Panc1 (cell line): ENCODE results near the gene USP9X.

Experiments used
- TF ChIP-seq, protein P1 (sequence below): fragments of 450-650 bp; IDR thresholded peaks from 2 replicates; pipeline ENCODE4 v1.5.1; 2017; ENCODE audit warnings: mild to moderate bottlenecking
- TF ChIP-seq, protein P2 (sequence below), 2 experiments: IDR thresholded peaks; 2 replicates each; pipeline ENCODE4 v1.6.1; 2011 to 2012; ENCODE audit warnings: low read depth in 2 of 2, control low read depth in 1 of 2, low read length in 1 of 2, mild to moderate bottlenecking in 1 of 2, moderate library complexity in 1 of 2; ENCODE audit not compliant: insufficient read depth in 1 of 2

GRCh38 chrX:41257801-41258200 is 172.6 kb downstream of the USP9X start:
- TF ChIP-seq, protein P1, sequence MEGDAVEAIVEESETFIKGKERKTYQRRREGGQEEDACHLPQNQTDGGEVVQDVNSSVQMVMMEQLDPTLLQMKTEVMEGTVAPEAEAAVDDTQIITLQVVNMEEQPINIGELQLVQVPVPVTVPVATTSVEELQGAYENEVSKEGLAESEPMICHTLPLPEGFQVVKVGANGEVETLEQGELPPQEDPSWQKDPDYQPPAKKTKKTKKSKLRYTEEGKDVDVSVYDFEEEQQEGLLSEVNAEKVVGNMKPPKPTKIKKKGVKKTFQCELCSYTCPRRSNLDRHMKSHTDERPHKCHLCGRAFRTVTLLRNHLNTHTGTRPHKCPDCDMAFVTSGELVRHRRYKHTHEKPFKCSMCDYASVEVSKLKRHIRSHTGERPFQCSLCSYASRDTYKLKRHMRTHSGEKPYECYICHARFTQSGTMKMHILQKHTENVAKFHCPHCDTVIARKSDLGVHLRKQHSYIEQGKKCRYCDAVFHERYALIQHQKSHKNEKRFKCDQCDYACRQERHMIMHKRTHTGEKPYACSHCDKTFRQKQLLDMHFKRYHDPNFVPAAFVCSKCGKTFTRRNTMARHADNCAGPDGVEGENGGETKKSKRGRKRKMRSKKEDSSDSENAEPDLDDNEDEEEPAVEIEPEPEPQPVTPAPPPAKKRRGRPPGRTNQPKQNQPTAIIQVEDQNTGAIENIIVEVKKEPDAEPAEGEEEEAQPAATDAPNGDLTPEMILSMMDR = no peak
- TF ChIP-seq, protein P2, sequence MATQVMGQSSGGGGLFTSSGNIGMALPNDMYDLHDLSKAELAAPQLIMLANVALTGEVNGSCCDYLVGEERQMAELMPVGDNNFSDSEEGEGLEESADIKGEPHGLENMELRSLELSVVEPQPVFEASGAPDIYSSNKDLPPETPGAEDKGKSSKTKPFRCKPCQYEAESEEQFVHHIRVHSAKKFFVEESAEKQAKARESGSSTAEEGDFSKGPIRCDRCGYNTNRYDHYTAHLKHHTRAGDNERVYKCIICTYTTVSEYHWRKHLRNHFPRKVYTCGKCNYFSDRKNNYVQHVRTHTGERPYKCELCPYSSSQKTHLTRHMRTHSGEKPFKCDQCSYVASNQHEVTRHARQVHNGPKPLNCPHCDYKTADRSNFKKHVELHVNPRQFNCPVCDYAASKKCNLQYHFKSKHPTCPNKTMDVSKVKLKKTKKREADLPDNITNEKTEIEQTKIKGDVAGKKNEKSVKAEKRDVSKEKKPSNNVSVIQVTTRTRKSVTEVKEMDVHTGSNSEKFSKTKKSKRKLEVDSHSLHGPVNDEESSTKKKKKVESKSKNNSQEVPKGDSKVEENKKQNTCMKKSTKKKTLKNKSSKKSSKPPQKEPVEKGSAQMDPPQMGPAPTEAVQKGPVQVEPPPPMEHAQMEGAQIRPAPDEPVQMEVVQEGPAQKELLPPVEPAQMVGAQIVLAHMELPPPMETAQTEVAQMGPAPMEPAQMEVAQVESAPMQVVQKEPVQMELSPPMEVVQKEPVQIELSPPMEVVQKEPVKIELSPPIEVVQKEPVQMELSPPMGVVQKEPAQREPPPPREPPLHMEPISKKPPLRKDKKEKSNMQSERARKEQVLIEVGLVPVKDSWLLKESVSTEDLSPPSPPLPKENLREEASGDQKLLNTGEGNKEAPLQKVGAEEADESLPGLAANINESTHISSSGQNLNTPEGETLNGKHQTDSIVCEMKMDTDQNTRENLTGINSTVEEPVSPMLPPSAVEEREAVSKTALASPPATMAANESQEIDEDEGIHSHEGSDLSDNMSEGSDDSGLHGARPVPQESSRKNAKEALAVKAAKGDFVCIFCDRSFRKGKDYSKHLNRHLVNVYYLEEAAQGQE (IDR thresholded peaks at IDR 0.05; ENCODE audit: insufficient read depth in 1 of 2, low read depth in 2 of 2, low read length in 1 of 2) = no peak
